GM18526 (cell line): ENCODE data around the gene C1orf105.

Experiments
- POLR2A ChIP-seq: IDR thresholded peaks from 3 replicates; pipeline ENCODE4 v1.6.1; 2011; ENCODE audit not compliant: insufficient read length; ENCODE audit errors: extremely low read depth

The C1orf105 gene

GRCh38 chr1:172507741-172508140 lies 87.3 kb downstream of the C1orf105 start:
- no peak for TF ChIP-seq POLR2A

DNA sequence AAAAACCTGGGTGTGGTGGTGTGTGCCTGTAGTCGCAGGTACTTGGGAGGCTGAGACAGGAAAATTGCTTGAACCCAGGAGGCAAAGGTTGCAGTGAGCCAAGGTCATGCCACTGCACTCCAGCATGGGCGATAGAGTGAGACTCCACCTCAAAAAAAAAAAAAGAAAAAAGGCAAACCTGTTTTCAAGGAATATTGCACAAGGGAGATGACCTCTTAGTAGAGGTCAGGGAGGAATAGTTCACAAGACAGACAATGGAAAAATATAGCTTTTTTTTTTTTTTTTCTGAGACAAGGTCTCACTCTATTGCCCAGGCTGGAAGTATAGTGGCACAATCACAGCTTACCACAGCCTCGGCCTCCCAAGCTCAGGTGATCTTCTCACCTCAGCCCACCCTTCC lies 90.0 kb downstream of the C1orf105 start:
- no peak for TF ChIP-seq POLR2A

DNA sequence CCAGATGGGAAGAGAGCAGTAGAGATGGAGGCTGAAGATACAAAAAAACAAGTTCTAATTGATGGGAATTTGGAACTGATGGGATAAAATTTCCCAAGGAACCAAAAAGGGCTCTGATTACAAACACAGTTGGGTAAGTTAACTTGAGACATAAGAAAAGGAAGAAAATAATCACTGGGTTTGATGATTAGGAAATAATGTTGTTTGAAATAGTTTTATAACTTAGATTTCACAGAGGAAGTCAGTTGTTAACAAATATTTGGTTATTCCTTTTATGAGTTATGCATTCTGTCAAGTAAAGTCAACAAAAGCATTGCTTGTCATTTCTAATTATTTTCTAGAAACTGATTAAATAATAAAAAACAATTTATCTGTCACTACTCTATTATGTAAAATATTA lies 92.1 kb downstream of the C1orf105 start:
- TF ChIP-seq POLR2A, result no peak

DNA sequence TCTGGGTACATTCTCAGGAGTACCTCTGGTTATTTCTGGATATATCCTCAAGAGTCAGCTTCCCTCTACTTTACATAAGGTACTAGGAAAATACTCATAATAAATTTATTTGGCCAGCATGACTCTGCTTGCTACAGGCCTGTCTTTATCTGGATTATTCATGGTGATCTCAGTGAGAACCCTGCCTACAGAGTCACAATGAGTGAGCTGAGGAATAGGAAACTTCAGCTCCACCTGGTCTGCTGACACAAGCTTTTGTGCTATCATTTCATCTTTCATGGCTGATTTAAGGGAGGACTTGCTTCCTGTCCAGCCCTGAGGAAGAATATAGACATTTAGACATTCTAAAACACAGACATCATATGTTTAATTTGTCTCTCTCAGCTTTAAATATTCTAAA lies 93.0 kb downstream of the C1orf105 start:
- TF ChIP-seq POLR2A, result no peak

GRCh38 chr1:172514108-172514507 lies 93.6 kb downstream of the C1orf105 start:
- no peak for TF ChIP-seq POLR2A

- no peak for TF ChIP-seq POLR2A
These were observed 95.0 kb downstream of the C1orf105 start for GRCh38 chr1:172515436-172515835.

DNA sequence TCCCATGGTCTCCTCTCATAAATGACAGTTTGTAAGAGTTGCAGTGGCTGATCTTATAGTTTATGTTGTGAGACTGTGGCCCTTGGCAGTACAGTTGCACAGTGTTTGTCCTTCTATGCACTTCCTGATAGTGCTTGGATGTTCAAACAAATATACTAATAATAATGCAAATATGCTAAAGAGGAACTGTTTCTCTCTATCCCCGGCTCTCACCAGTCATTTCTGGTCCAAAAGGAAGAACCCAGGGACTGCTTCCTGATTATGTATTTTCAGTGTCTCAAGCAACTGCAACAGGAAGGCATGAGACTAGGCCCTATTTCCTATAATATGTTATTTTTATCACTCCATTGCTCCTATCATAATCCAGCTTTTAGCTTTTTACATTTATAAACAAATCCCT lies 95.4 kb downstream of the C1orf105 start:
- no peak for TF ChIP-seq POLR2A

GRCh38 chr1:172517081-172517480 lies 96.6 kb downstream of the C1orf105 start:
- no peak for TF ChIP-seq POLR2A

DNA sequence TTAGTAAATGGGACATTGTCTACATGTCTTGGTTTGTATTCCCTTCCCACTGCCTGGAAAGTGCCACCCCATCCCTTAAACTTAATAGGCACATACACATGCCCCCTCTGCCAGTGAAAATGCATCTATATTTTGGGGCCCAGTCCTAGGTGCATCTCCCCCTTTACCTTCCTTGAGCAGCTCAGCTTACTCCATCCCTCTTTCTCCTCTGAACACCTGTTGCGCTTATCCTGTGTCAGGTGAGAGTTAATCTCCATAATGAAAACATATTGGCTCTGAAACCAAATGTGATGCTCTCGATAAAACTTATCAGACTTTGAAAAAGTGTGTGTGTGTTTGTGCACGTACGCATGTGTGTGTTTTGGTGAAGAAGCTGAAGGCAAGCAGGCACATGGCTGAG lies 97.1 kb downstream of the C1orf105 start:
- TF ChIP-seq POLR2A, result no peak
